Adrenal gland (tissue), 12 donors: ENCODE data around the gene CDC42BPG. TPM values are rescaled to one million over a fixed set of nuclear protein-coding genes. Genes with fewer than 3 reads are reported as not detected.

Experiments used
- DNase-seq, 7 donors: peaks; one replicate each; pipeline ENCODE4 v3.0.0-alpha.2; 2019 to 2020
- H3K27ac ChIP-seq, 5 donors: fragments of 200-600 bp; sonication (generic) in 4 of 5; 1 replicate in 3 of 5; 2 replicates in 2 of 5; pipeline versions ENCODE4 v1.5.1 to v1.8.0; 2016 to 2020; ENCODE audit warnings: mild to moderate bottlenecking in 1 of 5
- H3K27me3 ChIP-seq: fragments of 200-600 bp; 2 replicates; pipeline ENCODE4 v1.8.0; 2021
- H3K36me3 ChIP-seq, 2 donors: fragments of 200-600 bp; replicated peaks in 1 of 2; 1 replicate in 1 of 2; 2 replicates in 1 of 2; pipeline versions ENCODE4 v1.5.1 to v1.8.0; 2018 to 2022
- H3K4me1 ChIP-seq, 2 donors: fragments of 200-600 bp; replicated peaks in 1 of 2; 1 replicate in 1 of 2; 2 replicates in 1 of 2; pipeline versions ENCODE4 v1.5.1 to v1.8.0; 2018 to 2021
- H3K4me3 ChIP-seq, 4 donors: fragments of 200-600 bp; sonication (generic) in 3 of 4; one replicate each; pipeline ENCODE4 v1.5.1; 2016 to 2018
- H3K9me3 ChIP-seq, 3 donors: fragments of 200-600 bp; sonication (generic) in 1 of 3; replicated peaks in 1 of 3; 1 replicate in 2 of 3; 2 replicates in 1 of 3; pipeline versions ENCODE4 v1.5.1 to v1.8.0; 2016 to 2021
- CTCF ChIP-seq, 6 experiments: fragments of 450-650 bp in 4 of 6; fragments of 200-600 bp in 2 of 6; sonication (generic) in 1 of 6; IDR thresholded peaks; 1 replicate in 5 of 6; 2 replicates in 1 of 6; pipeline versions ENCODE4 v1.5.1 to v1.8.0; 2016 to 2021; ENCODE audit warnings: antibody characterized with exemption in 6 of 6, mild to moderate bottlenecking in 2 of 6, moderate library complexity in 1 of 6
- POLR2A ChIP-seq, 2 donors: fragments of 450-650 bp; IDR thresholded peaks; one replicate each; pipeline ENCODE4 v1.6.1; 2017; ENCODE audit warnings: antibody characterized with exemption in 2 of 2, mild to moderate bottlenecking in 2 of 2, moderate library complexity in 1 of 2
- WGBS, 4 donors: extraction: QIAGEN DNeasy Blood & Tissue Kit in 2 of 4; methylation state at CpG; one replicate each; pipeline versions ENCODE4 v1.1.5 to v1.1.7; 2013 to 2017; 5-methylcytosine and 5-hydroxymethylcytosine counted together
- intact Hi-C, 2 donors: fragments of 100-400 bp; cut with DNase I; formaldehyde crosslinking; loops; one replicate each; pipeline versions ENCODE4 v1.14.1 to v1.15.0; 2022 to 2023
- polyA plus RNA-seq, 3 donors: library from polyadenylated mRNA; stranded (reverse); fragments of 200-250 nt in 2 of 3; fragments of 350-450 nt in 1 of 3; fragmentation: Illumina TruSeq in 1 of 3; extraction: RNeasy Lipid Tissue Mini Kit (QIAGEN cat#74804) in 1 of 3; gene quantifications; one replicate each; pipeline ENCODE4 v1.2.3, GENCODE V29; 2013 to 2014
- total RNA-seq, 9 donors: library from RNA; depleted of rRNA in 4 of 9; stranded (reverse); fragments of >200 nt in 4 of 9; fragments of 120-200 nt in 1 of 9; fragmentation: NEBNext Ultra II Directional in 1 of 9; extraction: Animal tissue kit (Norgen Biotek cat#: 25700) in 1 of 9; gene quantifications; one replicate each; pipeline versions ENCODE4 v1.1.0 to v1.2.4, GENCODE V29; 2013 to 2023
- donor health status: healthy with polysubstance abuse.
- donor health status: Bipolar disorder and iron deficiency.
- donor health status: DM: yes; HTN: yes; CAD: no.
- donor health status: DM: no; HTN: no; CAD: no.
- donor health status: DM: no; HTN: no; CAD: no.
- donor health status: DM: yes; HTN: yes; CAD: no.

Gene CDC42BPG
- total and polyA plus RNA-seq, 12 donors = 3.1 to 12.9 (median 6.7) TPM

- 0 to 1% (median 0%) methylated on average over 17 to 75 of the region's 75 CpGs for WGBS, 4 donors
- Histone ChIP-seq H3K27ac (peak within 1 kb of the TSS; percentile 62 to 88 (median 77)), H3K4me1 (peaks cover 24 to 42% of the 10 kb centered on the region in 2 donors), H3K9me3 (no peaks in the 10 kb centered on the region), H3K36me3 (peaks cover 0 to 3% of the 10 kb centered on the region in 2 donors), H3K27me3 (no peaks in the 10 kb centered on the region), H3K4me3 (peak within 1 kb of the TSS; percentile 51 to 93 (median 82))
- intact Hi-C loops = no loop called here
- peak; percentile 98 to 100 (median 99) for DNase-seq
- TF ChIP-seq POLR2A (IDR thresholded peaks at IDR 0.05) = peak; percentile 99 to 100
- TF ChIP-seq CTCF (IDR thresholded peaks at IDR 0.05) = peak in 3 of 6 experiments; percentile 30 to 42 (median 32)
Observed at GRCh38 chr11:64878494-64879243, 34.2 kb upstream of the CDC42BPG start, which contains the start of gene EHD1. EHD1 (minus strand) TSS chr11:64878621; CDS start chr11:64878464, 157 bp downstream.

- intact Hi-C loops = no loop called here
Observed at GRCh38 chr11:64878223-64878493, 33.7 kb upstream of the CDC42BPG start.

GRCh38 chr11:64877390-64878222 lies 33.2 kb upstream of the CDC42BPG start:
- Histone ChIP-seq H3K27me3 (no peaks in the 10 kb centered on the region), H3K27ac (peak overlapping the region; percentile 30 to 88 (median 46)), H3K4me3 (peak overlapping the region; percentile 51 to 93 (median 82)), H3K4me1 (peaks cover 24 to 44% of the 10 kb centered on the region in 2 donors), H3K9me3 (no peaks in the 10 kb centered on the region), H3K36me3 (peaks cover 0 to 14% of the 10 kb centered on the region in 2 donors)
- intact Hi-C loops = no loop called here
- peak in 2 of 7 donors; percentile 45 to 52 for DNase-seq
- 1 to 3% (median 2%) methylated on average over 10 to 41 of the region's 41 CpGs for WGBS, 4 donors
- TF ChIP-seq CTCF (IDR thresholded peaks at IDR 0.05) (no peak), POLR2A (IDR thresholded peaks at IDR 0.05) (no peak)

More at GRCh38 chr11:64878223-64878493, 33.7 kb upstream of the CDC42BPG start:
- Histone ChIP-seq H3K36me3 (peaks cover 0 to 8% of the 10 kb centered on the region in 2 donors), H3K9me3 (no peaks in the 10 kb centered on the region), H3K27ac (peak overlapping the region in 4 of 5 donors; percentile 44 to 88 (median 58)), H3K4me1 (peaks cover 24 to 42% of the 10 kb centered on the region in 2 donors), H3K27me3 (no peaks in the 10 kb centered on the region), H3K4me3 (peak overlapping the region; percentile 51 to 93 (median 82))
- 0% methylated on average over 21 of the region's 21 CpGs; no CpG with 5 or more reads in 2 of the 4 donors for WGBS, 4 donors
- peak in 2 of 6 experiments; percentile 13 to 46 for TF ChIP-seq CTCF (IDR thresholded peaks at IDR 0.05)
- no peak for TF ChIP-seq POLR2A (IDR thresholded peaks at IDR 0.05)
- DNase-seq = no peak

GRCh38 chr11:64876835-64877341 lies 32.4 kb upstream of the CDC42BPG start:
- Histone ChIP-seq H3K4me3 (peak overlapping the region in 1 of 4 donors; percentile 93), H3K4me1 (peaks cover 24 to 50% of the 10 kb centered on the region in 2 donors), H3K36me3 (peaks cover 0 to 21% of the 10 kb centered on the region in 2 donors), H3K27ac (peak overlapping the region; percentile 1 to 88 (median 62)), H3K27me3 (no peaks in the 10 kb centered on the region), H3K9me3 (no peaks in the 10 kb centered on the region)
- intact Hi-C loops = no loop called here
- TF ChIP-seq POLR2A (IDR thresholded peaks at IDR 0.05) (peak in 1 of 2 donors; percentile 29), CTCF (IDR thresholded peaks at IDR 0.05) (no peak)
- peak in 6 of 7 donors; percentile 64 to 82 (median 74) for DNase-seq
- WGBS, 4 donors = 21 to 42% (median 25%) methylated on average over 12 to 14 of the region's 14 CpGs
